ENCODE results near the gene CYSTM1.

Gene CYSTM1

GRCh38 chr5:140205216-140205615 lies 30.2 kb downstream of the CYSTM1 start:
- Histone ChIP-seq H3K9me3 (ENCODE audit: insufficient read depth, low read length, severe bottlenecking) (no peaks in the 10 kb centered on the region), H4K20me1 (ENCODE audit: insufficient read depth, low read length) (no peaks in the 10 kb centered on the region), H3K79me2 (ENCODE audit: insufficient read depth, low read length) (no peaks in the 10 kb centered on the region), H3K4me2 (ENCODE audit: insufficient read depth, low read length) (no peak overlapping the region), H2AFZ (ENCODE audit: low read depth, low read length) (no peak overlapping the region), H3K27me3 (ENCODE audit: insufficient read depth, low read length, poor library complexity) (no peaks in the 10 kb centered on the region), H3K9ac (ENCODE audit: low read depth, low read length) (no peak overlapping the region), H3K27ac (ENCODE audit: low read length) (no peak overlapping the region), H3K36me3 (ENCODE audit: insufficient read depth, low read length) (no peaks in the 10 kb centered on the region), H3K4me1 (ENCODE audit: insufficient read depth, low read length) (no peaks in the 10 kb centered on the region), H3K4me3 (ENCODE audit: low read depth in 1 of 2, low read length in 2 of 2) (no peak overlapping the region)
- TF ChIP-seq CTCF (IDR thresholded peaks at IDR 0.05; ENCODE audit: borderline replicate concordance, extremely low read depth, low read length, poor library complexity, severe bottlenecking) (no peak), EZH2 (IDR thresholded peaks at IDR 0.05; ENCODE audit: borderline replicate concordance, low read depth, low read length, severe bottlenecking) (no peak)
- DNase-seq (no peak), ATAC-seq (ENCODE audit: insufficient read depth, low read depth) (no peak)

- Histone ChIP-seq H3K27ac (ENCODE audit: low read length) (no peak overlapping the region), H3K4me3 (ENCODE audit: low read depth in 1 of 2, low read length in 2 of 2) (no peak overlapping the region), H3K9me3 (ENCODE audit: insufficient read depth, low read length, severe bottlenecking) (no peaks in the 10 kb centered on the region), H3K27me3 (ENCODE audit: insufficient read depth, low read length, poor library complexity) (no peaks in the 10 kb centered on the region), H3K4me2 (ENCODE audit: insufficient read depth, low read length) (no peak overlapping the region), H3K9ac (ENCODE audit: low read depth, low read length) (no peak overlapping the region), H4K20me1 (ENCODE audit: insufficient read depth, low read length) (no peaks in the 10 kb centered on the region), H3K36me3 (ENCODE audit: insufficient read depth, low read length) (no peaks in the 10 kb centered on the region), H3K79me2 (ENCODE audit: insufficient read depth, low read length) (no peaks in the 10 kb centered on the region), H3K4me1 (ENCODE audit: insufficient read depth, low read length) (no peaks in the 10 kb centered on the region), H2AFZ (ENCODE audit: low read depth, low read length) (no peak overlapping the region)
- TF ChIP-seq CTCF (IDR thresholded peaks at IDR 0.05; ENCODE audit: borderline replicate concordance, extremely low read depth, low read length, poor library complexity, severe bottlenecking): no peak
- no peak for TF ChIP-seq EZH2 (IDR thresholded peaks at IDR 0.05; ENCODE audit: borderline replicate concordance, low read depth, low read length, severe bottlenecking)
- DNase-seq: no peak
- no peak for ATAC-seq (ENCODE audit: insufficient read depth, low read depth)
Measured at GRCh38 chr5:140205952-140206351, 31.0 kb downstream of the CYSTM1 start.

GRCh38 chr5:140207250-140207964 lies 32.4 kb downstream of the CYSTM1 start:
- no peak for DNase-seq
- Histone ChIP-seq H3K27me3 (ENCODE audit: insufficient read depth, low read length, poor library complexity) (no peaks in the 10 kb centered on the region), H4K20me1 (ENCODE audit: insufficient read depth, low read length) (no peaks in the 10 kb centered on the region), H3K36me3 (ENCODE audit: insufficient read depth, low read length) (no peaks in the 10 kb centered on the region), H3K4me3 (ENCODE audit: low read depth in 1 of 2, low read length in 2 of 2) (no peak overlapping the region), H2AFZ (ENCODE audit: low read depth, low read length) (no peak overlapping the region), H3K27ac (ENCODE audit: low read length) (no peak overlapping the region), H3K9ac (ENCODE audit: low read depth, low read length) (no peak overlapping the region), H3K79me2 (ENCODE audit: insufficient read depth, low read length) (no peaks in the 10 kb centered on the region), H3K4me2 (ENCODE audit: insufficient read depth, low read length) (no peak overlapping the region), H3K4me1 (ENCODE audit: insufficient read depth, low read length) (no peaks in the 10 kb centered on the region), H3K9me3 (ENCODE audit: insufficient read depth, low read length, severe bottlenecking) (no peaks in the 10 kb centered on the region)
- ATAC-seq (ENCODE audit: insufficient read depth, low read depth): peak; percentile 42; the same call in 1 of the 3 replicates
- TF ChIP-seq CTCF (IDR thresholded peaks at IDR 0.05; ENCODE audit: borderline replicate concordance, extremely low read depth, low read length, poor library complexity, severe bottlenecking) (no peak), EZH2 (IDR thresholded peaks at IDR 0.05; ENCODE audit: borderline replicate concordance, low read depth, low read length, severe bottlenecking) (no peak)
